Ectodermal cell (in vitro differentiated cells): Measurements from ENCODE around the gene CASQ2.
"Not testable (repeated sequence)": the region's sequence is repeated elsewhere in the genome, so short reads cannot be mapped to it uniquely, and the experiment has no call there.

ENCODE experiments used
- H3K27ac ChIP-seq: 2 replicates; pipeline ENCODE4 v1.7.0; 2013; ENCODE audit warnings: mild to moderate bottlenecking, low read depth, low read length; ENCODE audit not compliant: insufficient read depth, poor library complexity, severe bottlenecking
- H3K27me3 ChIP-seq: 2 replicates; pipeline ENCODE4 v1.7.0; 2013; ENCODE audit warnings: mild to moderate bottlenecking, low read length; ENCODE audit not compliant: insufficient read depth, control insufficient read depth, poor library complexity, severe bottlenecking
- H3K36me3 ChIP-seq: one replicate; pipeline ENCODE4 v1.7.0; 2013; ENCODE audit warnings: low read length; ENCODE audit not compliant: control insufficient read depth, insufficient read depth
- H3K4me1 ChIP-seq: one replicate; pipeline ENCODE4 v1.7.0; 2013; ENCODE audit warnings: low read length; ENCODE audit not compliant: control insufficient read depth, insufficient read depth
- H3K4me3 ChIP-seq: 2 replicates; pipeline ENCODE4 v1.7.0; 2013; ENCODE audit warnings: low read depth, low read length, control low read depth; ENCODE audit not compliant: insufficient read depth
- H3K9me3 ChIP-seq: 2 replicates; pipeline ENCODE4 v1.7.0; 2013; ENCODE audit warnings: mild to moderate bottlenecking, low read length, moderate library complexity; ENCODE audit not compliant: control insufficient read depth
- WGBS, 2 experiments: methylation state at CpG; one replicate each; pipeline ENCODE4 v1.1.7; 2013; ENCODE audit warnings: missing lambda C conversion rate in 2 of 2; 5-methylcytosine and 5-hydroxymethylcytosine counted together

CASQ2 gene

DNA sequence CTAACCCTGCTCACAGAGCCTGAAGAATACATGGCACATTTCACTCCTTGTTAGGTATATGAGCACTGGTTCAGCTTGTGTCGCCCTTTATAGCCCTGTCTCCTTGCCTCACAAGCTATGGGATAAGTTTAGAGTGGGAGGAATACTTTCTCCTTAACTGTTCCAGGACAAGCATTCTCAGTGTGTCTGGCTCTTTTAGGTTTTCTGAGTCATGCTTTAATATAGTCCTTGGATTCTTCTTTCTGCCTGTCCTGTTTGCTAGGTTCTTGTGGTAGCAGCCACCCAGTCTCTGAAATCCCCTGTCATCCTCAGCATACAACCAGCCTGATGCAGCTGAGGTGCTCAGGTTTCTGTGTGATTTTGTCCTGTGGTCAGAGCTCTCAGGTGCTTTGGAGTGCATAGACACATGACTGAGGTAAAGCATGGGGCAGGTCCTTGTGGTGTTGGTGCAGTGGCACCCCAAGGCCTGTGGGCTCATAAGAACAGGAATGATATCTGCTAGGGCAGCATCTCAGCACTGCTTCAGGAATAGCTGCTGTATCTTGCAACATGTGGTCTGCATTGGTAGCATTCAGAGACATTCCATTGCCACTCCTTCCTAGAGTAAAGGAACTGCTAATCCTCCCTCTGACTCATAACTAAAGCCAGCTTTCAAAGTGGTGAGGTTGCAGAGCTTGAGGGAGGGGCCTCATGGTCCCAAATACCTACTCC, 14.2 kb upstream of the CASQ2 start:
- Histone ChIP-seq H3K27me3 (no peaks in the 10 kb centered on the region), H3K4me1 (no peaks in the 10 kb centered on the region), H3K9me3 (no peaks in the 10 kb centered on the region), H3K36me3 (no peaks in the 10 kb centered on the region), H3K4me3 (no peak overlapping the region), H3K27ac (no peak overlapping the region)
- WGBS, 2 experiments, result 93 to 100% methylated on average over 1 of the region's 1 CpG

DNA sequence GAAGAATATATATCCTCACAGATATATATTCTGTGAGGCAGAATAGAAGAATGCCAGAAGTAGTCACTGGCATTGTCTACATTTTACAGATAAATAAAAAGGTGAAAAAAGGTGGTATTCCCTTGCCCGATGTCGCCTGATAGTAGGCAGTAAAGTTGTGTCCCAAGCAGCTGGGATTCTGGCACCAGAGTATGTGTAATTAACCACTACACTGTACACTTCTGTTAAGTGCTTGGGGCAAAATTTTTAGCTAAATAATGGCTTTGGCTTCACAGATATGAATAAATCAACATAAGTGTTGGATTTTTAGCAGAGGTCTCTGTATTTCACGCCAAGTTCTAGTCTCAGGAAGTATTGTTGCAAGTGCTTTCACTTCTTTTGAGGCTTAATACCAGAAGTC, 13.3 kb upstream of the CASQ2 start:
- Histone ChIP-seq H3K27me3 (no peaks in the 10 kb centered on the region), H3K4me3 (no peak overlapping the region), H3K9me3 (no peaks in the 10 kb centered on the region), H3K27ac (no peak overlapping the region), H3K4me1 (no peaks in the 10 kb centered on the region), H3K36me3 (no peaks in the 10 kb centered on the region)
- WGBS, 2 experiments, result 90 to 95% methylated on average over 3 of the region's 3 CpGs

DNA sequence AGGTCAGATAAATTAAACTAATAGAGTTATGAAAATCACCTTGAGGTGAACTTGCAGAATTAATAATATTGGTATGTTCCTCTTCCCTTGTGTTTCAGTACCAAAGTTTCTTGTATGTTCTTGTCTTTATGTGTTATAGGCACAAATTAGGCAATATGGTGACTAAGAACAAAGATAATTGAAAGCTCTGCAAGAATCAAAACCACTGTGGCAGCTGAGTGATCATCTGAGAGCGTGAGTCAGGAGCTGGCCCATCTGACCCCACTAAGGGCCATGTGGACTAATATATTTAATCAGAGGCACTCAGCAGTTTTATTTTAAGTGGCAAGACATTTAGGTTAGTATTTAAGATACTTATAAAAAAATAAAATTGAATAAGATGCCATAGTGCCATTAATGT, 12.8 kb upstream of the CASQ2 start:
- Histone ChIP-seq H3K4me3 (no peak overlapping the region), H3K36me3 (no peaks in the 10 kb centered on the region), H3K27me3 (no peaks in the 10 kb centered on the region), H3K27ac (no peak overlapping the region), H3K4me1 (no peaks in the 10 kb centered on the region), H3K9me3 (no peaks in the 10 kb centered on the region)
- WGBS, 2 experiments, result 97 to 100% methylated on average over 1 of the region's 1 CpG

DNA sequence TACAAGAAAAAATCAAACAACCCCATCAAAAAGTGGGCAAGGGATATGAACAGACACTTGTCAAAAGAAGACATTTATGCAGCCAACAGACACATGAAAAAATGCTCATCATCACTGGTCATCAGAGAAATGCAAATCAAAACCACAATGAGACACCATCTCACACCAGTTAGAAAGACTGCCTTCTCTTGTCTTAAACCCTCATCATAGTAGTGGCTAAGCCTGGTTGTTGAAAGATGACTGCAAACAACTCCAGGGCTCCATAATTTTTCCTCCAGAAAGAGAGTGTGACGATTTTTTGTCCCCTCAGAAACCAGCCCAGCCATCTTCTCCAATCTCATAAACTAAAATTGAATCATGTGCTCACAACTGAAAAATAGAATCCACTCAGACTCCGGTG, 12.1 kb upstream of the CASQ2 start:
- not testable (repeated sequence) for H3K27me3 ChIP-seq, H3K4me3 ChIP-seq, H3K27ac ChIP-seq, H3K4me1 ChIP-seq, H3K36me3 ChIP-seq, H3K9me3 ChIP-seq
- 84 to 86% methylated on average over 2 of the region's 2 CpGs for WGBS, 2 experiments

- H3K4me1 ChIP-seq, H3K36me3 ChIP-seq, H3K9me3 ChIP-seq, H3K4me3 ChIP-seq, H3K27me3 ChIP-seq, H3K27ac ChIP-seq: not testable (repeated sequence)
- WGBS, 2 experiments, result 86 to 100% methylated on average over 1 of the region's 1 CpG
Observed at GRCh38 chr1:115779075-115779474, 10.6 kb upstream of the CASQ2 start.

DNA sequence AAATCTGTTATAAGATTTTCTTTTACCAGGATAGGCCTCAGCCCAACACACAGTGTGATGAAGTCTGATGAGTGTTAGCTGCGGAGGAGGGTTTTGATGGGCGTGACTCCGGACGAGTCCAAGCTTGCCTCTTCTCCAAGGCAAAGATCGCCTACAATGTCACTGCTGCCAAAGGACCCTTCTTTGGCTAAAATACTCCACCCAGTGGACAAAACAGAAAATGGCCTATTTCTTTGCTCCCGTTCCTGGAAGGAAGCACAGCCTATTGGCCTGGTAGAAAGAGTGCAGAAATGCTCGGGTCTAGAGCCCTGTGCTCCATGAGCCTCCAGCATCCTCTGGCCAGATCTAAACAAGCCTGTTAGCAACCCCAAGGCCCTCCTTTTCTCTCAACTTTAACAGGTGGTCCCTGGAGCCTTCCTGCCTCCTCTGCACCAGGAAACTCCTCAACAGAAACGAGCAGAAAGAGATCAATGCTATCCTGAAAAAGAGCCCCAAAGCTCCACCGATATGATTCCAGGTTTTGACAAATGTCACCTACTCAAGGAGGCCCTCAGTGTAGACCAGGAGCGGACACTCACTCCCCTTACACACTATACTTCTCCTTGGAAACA, 3.4 kb upstream of the CASQ2 start:
- Histone ChIP-seq H3K27ac (no peak overlapping the region), H3K4me1 (no peaks in the 10 kb centered on the region), H3K9me3 (no peaks in the 10 kb centered on the region), H3K36me3 (no peaks in the 10 kb centered on the region), H3K4me3 (no peak overlapping the region), H3K27me3 (no peaks in the 10 kb centered on the region)
- WGBS, 2 experiments, result 33 to 35% methylated on average over 10 of the region's 10 CpGs

DNA sequence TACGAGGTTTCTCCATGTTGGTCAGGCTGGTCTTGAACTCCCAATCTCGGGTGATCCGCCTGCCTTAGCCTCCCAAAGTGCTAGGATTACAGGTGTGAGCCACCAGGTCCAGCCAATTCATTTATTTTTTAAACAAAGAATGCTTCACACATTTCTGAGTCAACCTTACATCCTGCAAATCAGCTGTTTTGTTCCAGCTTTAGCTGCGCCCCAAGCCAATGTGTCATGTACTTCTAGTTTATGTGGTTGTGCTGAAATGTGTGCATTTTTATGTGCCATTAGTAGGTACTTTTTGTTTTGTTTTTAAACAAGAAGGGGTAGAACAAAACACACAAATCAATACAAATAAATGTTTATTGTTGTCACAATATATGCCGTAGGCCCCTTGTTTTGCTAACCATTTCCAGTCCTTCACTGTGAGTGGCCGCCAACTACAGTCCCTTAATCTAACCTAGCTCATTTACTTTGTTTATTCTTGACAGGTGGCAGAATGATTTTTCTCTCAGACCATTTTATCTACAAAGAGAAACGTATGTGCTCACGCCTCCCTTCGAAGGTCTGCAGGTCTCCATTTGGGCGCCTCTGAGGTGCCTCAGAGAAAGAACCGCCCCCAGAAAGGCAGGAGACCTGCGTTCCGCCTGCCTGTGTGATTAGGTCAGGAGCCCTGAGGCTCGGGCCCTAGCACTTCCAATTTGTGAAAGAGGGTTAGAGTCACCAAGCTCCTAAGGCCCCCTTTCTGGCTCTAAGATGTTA, 2.8 kb upstream of the CASQ2 start:
- Histone ChIP-seq H3K27me3 (no peaks in the 10 kb centered on the region), H3K4me3 (no peak overlapping the region), H3K9me3 (no peaks in the 10 kb centered on the region), H3K36me3 (no peaks in the 10 kb centered on the region), H3K4me1 (no peaks in the 10 kb centered on the region), H3K27ac (no peak overlapping the region)
- 65 to 67% methylated on average over 14 of the region's 14 CpGs for WGBS, 2 experiments

DNA sequence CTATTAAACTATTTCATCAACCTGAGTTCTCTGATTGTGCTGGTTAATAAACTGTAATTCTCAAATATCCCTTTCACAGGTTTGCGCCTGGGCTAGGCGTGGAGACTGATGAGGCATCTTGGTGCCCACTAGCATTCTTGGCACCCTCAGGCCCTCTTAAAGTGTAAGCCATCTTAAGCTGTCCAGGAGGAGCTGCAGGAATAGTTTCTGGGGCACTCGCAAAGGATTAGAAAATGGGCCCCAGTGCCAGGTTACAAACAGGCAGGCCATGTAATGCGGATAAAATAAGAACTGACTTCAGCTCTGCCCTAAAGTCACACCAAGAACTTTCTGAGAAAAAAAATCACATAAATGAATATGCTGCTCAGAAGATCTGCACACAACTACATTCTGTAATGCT, 1.1 kb downstream of the CASQ2 start:
- no peaks in the 10 kb centered on the region for H3K27me3 ChIP-seq
- no peak overlapping the region for H3K27ac ChIP-seq
- 96% methylated on average over 4 of the region's 4 CpGs for WGBS, 2 experiments
- no peak overlapping the region for H3K4me3 ChIP-seq
- no peaks in the 10 kb centered on the region for H3K4me1 ChIP-seq
- H3K9me3 ChIP-seq, result no peaks in the 10 kb centered on the region
- no peaks in the 10 kb centered on the region for H3K36me3 ChIP-seq

DNA sequence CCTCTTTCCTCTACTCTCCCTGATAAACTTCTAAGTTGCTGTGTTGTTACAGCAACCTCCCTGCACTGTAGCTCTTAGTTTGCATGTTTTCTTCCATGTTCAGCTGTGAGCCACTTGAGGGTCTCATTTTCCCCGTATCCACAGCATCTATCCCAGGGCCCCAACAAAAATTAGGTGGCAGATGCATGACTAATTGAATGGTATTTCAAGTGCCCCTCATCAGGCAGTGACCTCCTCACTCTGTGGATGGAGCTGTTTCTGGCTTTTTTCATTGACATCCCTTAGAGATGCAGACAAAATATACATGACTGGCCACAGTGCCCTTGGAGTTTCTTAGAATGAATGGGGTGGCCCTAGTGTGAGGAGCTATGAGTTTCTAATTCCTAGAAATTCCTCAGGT, 3.4 kb downstream of the CASQ2 start:
- H3K36me3 ChIP-seq, result no peaks in the 10 kb centered on the region
- no peaks in the 10 kb centered on the region for H3K9me3 ChIP-seq
- H3K4me3 ChIP-seq, result no peak overlapping the region
- 50 to 62% methylated on average over 1 of the region's 1 CpG for WGBS, 2 experiments
- H3K27me3 ChIP-seq, result no peaks in the 10 kb centered on the region
- H3K27ac ChIP-seq, result no peak overlapping the region
- H3K4me1 ChIP-seq, result no peaks in the 10 kb centered on the region

DNA sequence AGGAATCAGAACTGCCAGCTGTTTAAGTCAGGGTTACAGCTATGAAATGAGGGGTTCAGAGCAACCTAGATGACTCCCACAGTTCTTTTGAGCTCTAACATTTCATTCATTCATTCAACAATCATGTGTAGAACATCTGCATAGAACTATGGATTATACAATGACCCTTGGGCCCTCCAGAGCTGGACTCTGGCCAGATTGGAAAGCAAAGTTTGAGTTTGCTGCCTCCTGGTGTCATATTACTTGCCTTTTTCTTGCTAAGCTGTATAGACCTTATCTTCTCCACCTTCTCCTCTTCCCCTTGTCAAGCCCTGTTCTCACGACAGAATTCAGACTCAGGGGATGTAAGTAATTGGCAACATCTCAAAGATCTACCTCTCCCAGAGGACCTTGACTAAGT, 4.0 kb downstream of the CASQ2 start:
- Histone ChIP-seq H3K27ac (no peak overlapping the region), H3K4me3 (no peak overlapping the region), H3K36me3 (no peaks in the 10 kb centered on the region), H3K4me1 (no peaks in the 10 kb centered on the region), H3K9me3 (no peaks in the 10 kb centered on the region), H3K27me3 (no peaks in the 10 kb centered on the region)
- WGBS, 2 experiments, result 17 to 39% methylated on average over 1 of the region's 1 CpG
